HUDEP-2 (cell line): ENCODE data around the gene TMEM86B.
"Not testable (repeated sequence)": the region's sequence is repeated elsewhere in the genome, so short reads cannot be mapped to it uniquely, and the experiment has no call there.

Experiments
- DNase-seq, 76 experiments: peaks; one replicate each; lab custom pipeline; 2025; ENCODE audit not compliant: unreplicated experiment in 76 of 76; lab: John Stamatoyannopoulos, UW

The TMEM86B gene

GRCh38 chr19:55224679-55225414 is 3.7 kb downstream of the TMEM86B start:
- not testable (repeated sequence) for DNase-seq

GRCh38 chr19:55224038-55224665 is 4.4 kb downstream of the TMEM86B start:
- no peak for DNase-seq

DNA sequence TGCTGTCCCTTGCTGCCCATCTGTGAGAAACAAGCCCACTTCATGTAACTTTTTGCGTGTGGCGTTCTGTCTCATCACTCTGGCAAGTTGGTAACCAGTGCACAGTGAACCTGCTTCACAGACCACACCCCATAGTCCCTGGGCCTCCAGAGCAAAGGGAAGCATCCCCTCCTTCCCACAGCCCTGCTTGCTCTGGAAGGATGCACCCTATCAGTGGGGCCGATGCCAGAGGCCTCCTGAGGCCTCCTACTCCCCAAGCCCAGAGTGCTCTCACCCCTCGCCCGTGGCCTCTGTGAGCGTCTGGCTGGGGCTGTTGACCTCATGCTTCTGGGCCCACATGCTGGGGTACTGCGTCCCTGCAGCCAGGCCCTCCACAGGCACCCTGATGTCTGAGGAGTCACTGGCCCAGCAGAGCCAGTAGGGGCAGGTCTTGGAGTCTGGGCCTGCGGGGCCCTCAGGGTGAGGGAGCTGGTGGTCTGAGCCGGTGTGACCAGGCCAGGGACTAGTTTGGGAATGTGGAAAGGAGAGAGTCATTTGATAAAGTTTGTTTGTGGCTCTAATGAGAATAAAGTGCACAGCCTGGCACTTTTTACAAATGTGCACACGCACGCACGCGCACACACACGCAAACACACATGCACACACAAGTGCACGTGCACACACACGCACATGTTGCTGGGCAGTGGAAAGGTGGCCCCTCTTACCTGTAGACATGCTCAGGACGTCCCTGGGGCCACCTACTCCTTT is 5.1 kb downstream of the TMEM86B start:
- DNase-seq = no peak

DNA sequence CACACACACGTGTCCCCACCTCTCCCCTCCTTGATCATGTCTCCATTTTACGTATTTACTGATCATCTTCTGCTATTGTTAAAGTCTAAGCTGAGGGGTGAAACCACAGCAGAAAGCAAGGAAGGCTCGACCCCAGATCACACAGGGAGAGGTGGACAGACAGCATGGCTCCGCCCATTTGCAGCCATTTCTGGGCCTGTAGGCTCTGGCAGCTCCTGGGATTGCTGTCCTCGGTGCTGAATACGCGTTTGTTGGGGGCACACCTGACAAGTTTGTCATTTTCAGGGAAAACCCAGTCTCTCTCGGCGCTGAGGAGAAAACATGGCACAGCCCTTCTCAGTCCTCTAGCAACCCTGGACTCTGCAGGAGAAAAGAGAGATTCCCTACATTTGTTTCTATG is 8.0 kb downstream of the TMEM86B start:
- DNase-seq = no peak

DNA sequence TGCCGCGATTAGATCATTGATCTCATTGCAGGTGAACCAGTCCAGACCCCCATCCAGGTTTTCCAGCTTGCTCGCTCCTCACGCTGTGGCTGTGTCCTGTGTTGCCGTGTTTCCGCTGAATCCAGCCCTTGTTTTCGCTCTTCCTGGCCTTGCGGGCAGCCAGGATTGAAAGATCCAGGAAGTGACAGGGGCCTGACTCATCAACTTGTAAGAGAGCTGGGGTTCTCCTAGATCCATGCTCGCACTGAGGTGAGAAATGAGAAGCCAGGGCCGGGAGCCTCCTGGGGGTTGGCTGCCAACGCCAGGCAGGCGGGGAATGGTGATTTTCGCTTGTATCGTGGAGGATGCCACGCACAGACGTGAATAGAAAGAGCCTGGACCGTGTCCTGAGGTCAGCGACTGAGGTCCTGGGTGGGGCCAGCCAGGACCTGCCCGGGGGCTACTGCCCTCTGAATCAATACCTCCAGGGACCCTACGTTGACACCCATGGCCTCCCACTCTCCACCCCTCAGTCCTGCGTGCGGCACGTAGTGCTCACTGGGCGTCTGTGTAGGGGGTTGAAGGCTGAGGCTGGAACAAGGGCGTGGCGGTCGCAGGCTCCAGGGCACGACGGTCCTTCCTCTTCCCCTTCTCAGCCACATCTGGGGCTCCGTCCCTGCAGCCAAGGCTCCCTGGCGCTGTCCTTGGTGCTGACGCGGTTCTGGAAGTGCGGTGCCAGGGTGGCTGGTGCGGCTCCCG is 11.9 kb downstream of the TMEM86B start:
- DNase-seq = peak in 67 of 76 experiments; percentile 26 to 85 (median 67)

- DNase-seq = no peak
Measured at GRCh38 chr19:55213547-55213946, 15.0 kb downstream of the TMEM86B start.

DNA sequence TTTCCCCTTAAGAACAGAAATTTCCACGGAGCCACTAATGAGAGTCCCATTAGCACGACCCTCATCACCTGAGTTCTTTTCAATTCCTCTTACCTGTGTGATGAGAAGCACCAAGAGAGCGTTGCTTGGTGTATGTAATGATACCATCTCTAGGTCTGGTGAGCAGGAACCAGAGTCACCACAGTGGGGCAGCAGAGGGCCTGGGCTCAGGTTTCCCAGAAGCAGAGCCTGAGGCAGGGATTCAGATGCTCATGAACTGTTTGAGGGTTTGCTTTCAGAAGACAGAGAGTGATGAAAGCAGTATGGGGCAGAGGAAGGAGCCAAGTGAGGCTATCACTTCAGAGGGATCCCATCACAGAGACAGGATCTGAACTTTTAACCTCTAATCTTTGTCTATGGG is 16.1 kb downstream of the TMEM86B start:
- DNase-seq = peak in 49 of 76 experiments; percentile 14 to 86 (median 46)

DNA sequence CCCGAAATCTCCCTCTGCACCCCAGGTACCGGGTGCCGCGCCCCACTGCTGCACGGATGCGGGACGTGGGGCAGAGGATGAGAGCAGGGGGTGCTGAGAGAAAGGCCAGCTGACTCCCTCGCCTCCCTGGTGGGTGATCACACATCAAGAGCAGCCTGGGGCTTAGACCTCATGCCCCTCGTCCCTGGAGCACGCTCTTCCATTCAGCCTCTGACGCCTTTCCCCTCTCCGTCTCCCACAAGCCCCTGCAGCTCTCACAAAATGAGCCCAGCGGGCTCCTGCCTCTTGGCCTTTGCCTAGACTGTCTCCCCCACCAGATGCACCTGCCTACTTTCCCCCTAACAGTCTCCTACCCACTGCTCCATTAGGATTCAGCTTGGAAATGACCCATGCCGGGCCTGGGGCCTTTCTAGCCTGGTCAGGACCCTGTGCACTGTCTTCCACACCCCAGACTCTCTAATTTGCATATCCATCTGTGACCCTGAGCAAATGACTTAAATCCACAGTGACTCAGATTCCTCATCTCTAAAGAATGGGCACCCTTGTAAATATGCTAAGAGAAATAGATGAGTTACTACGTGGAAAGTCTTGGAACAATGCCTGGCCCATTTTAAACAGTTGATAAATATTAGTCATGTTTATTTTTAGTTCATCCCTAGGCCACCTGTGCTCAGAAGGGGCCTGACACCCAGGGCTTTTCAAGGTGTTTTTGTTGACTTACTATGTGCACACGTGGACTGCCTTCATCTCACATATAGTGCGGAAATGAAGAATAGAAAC is 18.7 kb downstream of the TMEM86B start:
- DNase-seq = no peak

DNA sequence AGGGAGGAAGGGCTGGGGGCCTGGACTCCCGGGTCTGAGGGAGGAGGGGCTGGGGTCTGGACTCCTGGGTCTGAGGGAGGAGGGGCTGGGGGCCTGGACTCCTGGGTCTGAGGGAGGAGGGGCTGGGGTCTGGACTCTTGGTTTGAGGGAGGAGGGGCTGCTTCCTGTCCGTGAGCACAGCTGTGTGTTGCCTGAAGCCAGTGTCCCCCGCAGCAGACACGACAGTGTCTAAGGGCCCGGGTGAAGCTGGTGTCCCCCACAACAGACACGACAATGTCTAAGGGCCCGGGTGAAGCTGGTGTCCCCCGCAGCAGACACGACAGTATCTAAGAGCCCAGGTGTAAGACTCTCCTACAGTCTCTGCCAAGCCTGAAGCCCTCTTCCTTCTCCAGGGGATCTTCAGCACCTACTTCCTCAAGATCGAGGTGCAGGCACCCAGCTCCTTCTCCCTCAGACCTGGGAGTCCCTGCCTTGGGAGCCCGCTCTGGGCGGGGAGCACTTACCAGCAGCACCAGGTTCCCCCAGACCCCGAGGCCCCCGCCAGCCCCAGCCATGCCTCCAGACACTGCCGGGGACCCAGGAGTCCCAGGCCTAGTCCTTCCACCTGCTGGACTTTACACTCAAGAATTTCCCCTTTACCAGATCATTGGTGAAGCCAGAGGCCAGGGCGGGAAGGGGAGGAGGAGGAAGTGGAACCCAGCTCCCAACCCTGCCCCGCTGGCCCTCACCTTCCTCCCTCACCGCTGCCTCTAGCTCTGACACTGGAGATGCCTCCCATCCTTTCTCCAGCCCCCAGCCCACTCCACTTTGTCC is 19.5 kb downstream of the TMEM86B start, which contains the start of gene PTPRH:
Gene PTPRH (minus strand): TSS at position 622 of the 813 bp plus-strand sequence. CDS start 68 bp downstream, at position 554.
- DNase-seq = peak in 23 of 76 experiments; percentile 7 to 100 (median 82)

DNA sequence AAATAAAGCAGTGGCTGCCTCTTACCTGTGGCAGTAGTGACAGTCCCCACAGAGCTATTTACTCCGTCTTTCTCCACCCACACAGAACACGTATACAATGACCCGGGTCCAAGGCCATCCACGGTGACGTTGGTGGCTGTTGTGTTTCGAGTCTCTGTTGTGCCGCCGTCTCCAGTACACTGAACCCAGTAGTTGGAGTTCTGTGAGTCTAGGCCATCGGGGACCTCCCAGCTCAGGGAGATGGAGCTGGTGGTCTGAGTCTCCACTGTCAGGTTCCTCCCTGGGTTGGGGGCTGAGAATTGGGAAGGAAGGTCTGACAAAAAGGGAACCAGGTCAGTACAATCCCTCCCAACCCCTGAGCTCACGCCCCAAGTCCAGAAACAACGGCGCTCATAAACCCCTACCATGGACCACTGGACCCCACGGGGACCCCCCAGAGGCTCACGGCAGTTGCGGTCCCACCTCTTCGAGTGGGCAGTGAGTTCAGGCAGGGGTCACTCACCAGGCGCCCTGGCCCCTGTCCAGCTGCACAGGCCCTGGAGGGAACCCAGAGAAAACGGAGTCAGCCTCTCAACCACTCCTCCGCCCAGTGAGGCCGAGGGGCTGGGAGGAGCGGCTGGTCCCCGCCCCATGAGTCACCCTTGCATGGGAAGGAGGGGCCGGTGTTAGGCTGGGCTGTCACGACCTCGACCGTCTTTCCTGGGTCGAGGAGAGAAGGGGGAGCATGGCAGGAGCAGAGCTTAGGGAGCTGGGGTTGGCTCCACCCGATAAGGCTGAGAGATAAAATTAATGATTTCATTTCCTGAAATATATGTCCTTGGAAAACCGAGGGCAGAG is 21.7 kb downstream of the TMEM86B start:
- DNase-seq = peak in 74 of 76 experiments; percentile 38 to 96 (median 87)

- peak in 24 of 76 experiments; percentile 7 to 41 (median 24) for DNase-seq
Measured at GRCh38 chr19:55202199-55202598, 26.4 kb downstream of the TMEM86B start.

GRCh38 chr19:55199620-55200204 is 28.9 kb downstream of the TMEM86B start:
- DNase-seq = no peak

DNA sequence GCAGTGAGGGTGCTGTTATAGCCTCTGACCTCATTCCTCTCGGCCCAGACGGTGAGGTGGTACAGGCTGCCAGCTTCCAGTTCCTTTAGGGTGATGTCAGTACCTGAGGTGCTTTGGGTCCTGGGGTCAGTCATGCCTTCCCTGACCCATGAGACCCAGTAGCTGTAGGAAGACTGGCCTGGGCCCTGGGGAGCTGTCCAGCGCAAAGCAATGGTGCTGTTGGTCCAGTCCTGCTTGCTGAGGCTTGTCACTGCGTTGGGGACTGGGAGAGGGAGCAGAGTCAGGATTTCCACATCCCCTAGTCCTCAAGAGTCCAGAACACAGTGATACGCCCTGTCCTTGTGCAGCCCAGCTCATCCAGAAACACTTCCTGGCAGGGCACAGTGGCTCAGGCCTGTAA is 29.9 kb downstream of the TMEM86B start:
- no peak for DNase-seq

GRCh38 chr19:55197528-55197927 is 31.0 kb downstream of the TMEM86B start:
- peak in 1 of 76 experiments; percentile 12 for DNase-seq

- DNase-seq = peak in 1 of 76 experiments; percentile 26
Measured at GRCh38 chr19:55196803-55197202, 31.8 kb downstream of the TMEM86B start.

GRCh38 chr19:55193481-55193880 is 35.1 kb downstream of the TMEM86B start:
- no peak for DNase-seq

GRCh38 chr19:55189403-55189835 is 39.1 kb downstream of the TMEM86B start:
- no peak for DNase-seq

- no peak for DNase-seq
Measured at GRCh38 chr19:55188625-55189024, 39.9 kb downstream of the TMEM86B start.
